Neural crest cell (in vitro differentiated cells): ENCODE data around the gene NYAP2. TPM values are rescaled to one million over a fixed set of nuclear protein-coding genes. Genes with fewer than 3 reads are reported as not detected.

Experiments used
- DNase-seq: peaks from one replicate; pipeline ENCODE4 v3.0.0; 2021; ENCODE audit warnings: low read depth, mixed read lengths, low spot score
- H3K27ac Mint-ChIP-seq: one replicate; pipeline ENCODE4 v1.8.0; 2021; ENCODE audit warnings: mild to moderate bottlenecking, mixed read lengths; ENCODE audit not compliant: unreplicated experiment
- H3K27me3 Mint-ChIP-seq: 2 replicates; pipeline ENCODE4 v1.8.0; 2021; ENCODE audit warnings: low read depth, mild to moderate bottlenecking, mixed read lengths
- H3K36me3 Mint-ChIP-seq: 2 replicates; pipeline ENCODE4 v1.8.0; 2021; ENCODE audit warnings: low read depth, mild to moderate bottlenecking, mixed read lengths
- H3K4me1 Mint-ChIP-seq: 2 replicates; pipeline ENCODE4 v1.8.0; 2021; ENCODE audit warnings: mixed read lengths
- H3K4me3 Mint-ChIP-seq: one replicate; pipeline ENCODE4 v1.8.0; 2021; ENCODE audit warnings: mild to moderate bottlenecking, mixed read lengths
- H3K9me3 Mint-ChIP-seq: 2 replicates; pipeline ENCODE4 v1.8.0; 2021; ENCODE audit warnings: mixed read lengths
- CTCF ChIP-seq: fragments of 200-600 bp; sonication (generic); conservative IDR thresholded peaks from 2 replicates; pipeline ENCODE4 v1.5.0; 2021; ENCODE audit warnings: antibody characterized with exemption, mild to moderate bottlenecking
- total RNA-seq: library from RNA; stranded (reverse); gene quantifications from 2 replicates; pipeline ENCODE4 v1.2.1, GENCODE V29; 2021

NYAP2 gene
- total RNA-seq, 1 donor from 2014 or later = 0.35 TPM

- TF ChIP-seq CTCF = no peak
- Mint-ChIP-seq H3K27me3 (peaks cover 26% of the 10 kb centered on the region), H3K9me3 (no peaks in the 10 kb centered on the region), H3K27ac (no peak overlapping the region), H3K4me1 (peaks cover 9% of the 10 kb centered on the region), H3K36me3 (no peaks in the 10 kb centered on the region), H3K4me3 (no peak overlapping the region)
- no peak for DNase-seq
Measured at GRCh38 chr2:225400546-225401400, 1.3 kb downstream of the NYAP2 start.

DNA sequence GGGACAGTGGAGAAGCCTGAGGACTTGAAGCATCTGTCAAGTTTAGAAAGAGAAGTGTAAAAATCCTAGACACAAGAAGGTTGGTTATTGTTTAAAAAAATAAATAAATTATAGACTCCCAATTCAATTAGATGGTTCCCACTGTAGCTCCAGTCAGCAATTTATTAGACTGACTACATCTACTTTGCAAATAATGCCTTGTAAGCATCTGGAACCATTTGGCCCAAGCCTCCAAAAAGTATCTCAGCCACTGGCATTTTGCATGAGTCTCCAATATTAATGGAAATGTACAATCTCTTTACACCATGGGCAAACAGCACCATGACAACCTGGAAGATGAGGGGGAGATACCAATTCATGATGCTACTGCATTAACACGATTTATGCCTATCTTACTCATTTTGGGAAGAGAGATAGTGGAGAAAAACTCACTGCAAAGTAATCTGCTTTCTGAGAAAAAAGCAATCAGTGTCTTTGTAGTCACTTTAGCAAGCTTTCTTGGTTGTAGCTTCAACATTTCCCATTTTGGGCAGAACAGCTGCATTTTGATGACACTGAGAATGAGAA, 2.8 kb downstream of the NYAP2 start:
- H3K4me3 Mint-ChIP-seq = no peak overlapping the region
- no peaks in the 10 kb centered on the region for H3K36me3 Mint-ChIP-seq
- no peak for DNase-seq
- peaks cover 20% of the 10 kb centered on the region for H3K27me3 Mint-ChIP-seq
- peaks cover 9% of the 10 kb centered on the region for H3K4me1 Mint-ChIP-seq
- no peaks in the 10 kb centered on the region for H3K9me3 Mint-ChIP-seq
- no peak overlapping the region for H3K27ac Mint-ChIP-seq
- TF ChIP-seq CTCF = no peak

DNA sequence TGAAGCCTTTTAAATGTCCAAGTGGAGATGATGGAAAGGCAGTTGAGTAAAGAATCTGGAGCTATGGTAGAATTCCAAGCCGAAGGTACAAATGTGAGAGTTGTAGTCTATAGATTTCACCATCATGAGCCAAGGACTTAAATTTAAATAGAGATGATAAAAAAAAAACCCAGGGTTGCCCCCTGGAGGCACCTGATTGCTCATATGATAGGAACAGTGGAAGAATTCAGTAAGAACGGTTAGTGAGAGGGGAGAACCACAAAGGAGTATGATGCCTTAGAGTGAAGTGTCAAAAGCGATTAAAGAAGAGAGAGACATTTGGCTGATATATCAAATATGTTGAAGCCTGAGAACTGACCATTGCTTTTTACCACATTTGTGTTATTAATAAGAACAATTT, 11.9 kb downstream of the NYAP2 start:
- no peak for TF ChIP-seq CTCF
- Mint-ChIP-seq H3K27me3 (no peaks in the 10 kb centered on the region), H3K36me3 (no peaks in the 10 kb centered on the region), H3K27ac (no peak overlapping the region), H3K4me1 (no peaks in the 10 kb centered on the region), H3K9me3 (no peaks in the 10 kb centered on the region), H3K4me3 (no peak overlapping the region)
- DNase-seq = no peak

DNA sequence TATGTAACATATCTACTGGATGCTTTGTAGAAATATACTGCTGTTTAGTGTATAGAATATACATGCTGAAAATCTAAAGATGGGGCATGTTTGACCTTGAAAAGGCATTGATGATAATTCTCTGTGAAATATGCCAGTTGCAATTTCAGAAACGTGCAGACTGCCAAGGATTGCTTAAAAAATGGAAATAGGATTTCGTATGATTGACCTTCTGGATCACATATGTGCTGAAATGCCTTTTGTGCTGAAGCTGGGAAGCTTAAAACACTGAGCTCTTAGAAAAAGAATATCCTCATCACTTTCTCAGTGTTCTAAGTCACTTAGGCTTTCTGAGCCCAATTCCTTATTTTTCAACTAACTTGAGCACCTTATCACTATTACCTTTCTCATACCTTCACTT, 14.3 kb downstream of the NYAP2 start:
- no peak for DNase-seq
- no peaks in the 10 kb centered on the region for H3K27me3 Mint-ChIP-seq
- no peaks in the 10 kb centered on the region for H3K4me1 Mint-ChIP-seq
- H3K27ac Mint-ChIP-seq = no peak overlapping the region
- H3K36me3 Mint-ChIP-seq = no peaks in the 10 kb centered on the region
- H3K9me3 Mint-ChIP-seq = no peaks in the 10 kb centered on the region
- no peak overlapping the region for H3K4me3 Mint-ChIP-seq
- no peak for TF ChIP-seq CTCF

- DNase-seq = no peak
- Mint-ChIP-seq H3K9me3 (no peaks in the 10 kb centered on the region), H3K27ac (no peak overlapping the region), H3K4me3 (no peak overlapping the region), H3K27me3 (no peaks in the 10 kb centered on the region), H3K36me3 (no peaks in the 10 kb centered on the region), H3K4me1 (no peaks in the 10 kb centered on the region)
- TF ChIP-seq CTCF = no peak
Measured at GRCh38 chr2:225414902-225415301, 15.4 kb downstream of the NYAP2 start.
